GM18951 (cell line): ENCODE measurements around the gene PTX3.

Source experiments
- POLR2A ChIP-seq: IDR thresholded peaks from 4 replicates; pipeline ENCODE4 v1.6.1; 2011; ENCODE audit warnings: mild to moderate bottlenecking; ENCODE audit not compliant: insufficient read length, insufficient read depth; ENCODE audit errors: extremely low read depth
- in situ Hi-C: fragments of 300-500 bp; cut with MboI; formaldehyde crosslinking; loops from one replicate; pipeline ENCODE4 v1.12.0; 2022; ENCODE audit warnings: low sequenced_read_pairs, mixed read lengths, inconsistent platforms; ENCODE audit not compliant: unreplicated experiment

The PTX3 gene

DNA sequence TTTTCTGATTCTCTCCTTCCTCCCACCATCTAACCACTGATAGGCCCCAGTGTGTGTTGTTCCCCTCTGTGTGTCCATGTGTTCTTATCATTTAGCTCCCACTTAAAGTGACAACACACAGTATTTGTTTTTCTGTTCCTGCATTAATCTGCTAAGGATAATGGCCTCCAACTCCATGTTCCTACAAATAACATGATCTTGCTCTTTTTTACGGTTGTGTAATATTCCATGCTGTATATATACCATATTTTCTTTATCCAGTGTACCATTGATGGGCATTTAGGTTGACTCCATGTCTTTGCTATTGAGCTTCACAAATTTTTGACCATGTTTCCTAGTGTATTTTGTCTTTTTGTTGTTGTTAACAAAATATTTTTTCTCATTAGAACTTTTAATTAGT, 36.0 kb downstream of the PTX3 start:
- in situ Hi-C loops, result no loop called here
- TF ChIP-seq POLR2A, result no peak

DNA sequence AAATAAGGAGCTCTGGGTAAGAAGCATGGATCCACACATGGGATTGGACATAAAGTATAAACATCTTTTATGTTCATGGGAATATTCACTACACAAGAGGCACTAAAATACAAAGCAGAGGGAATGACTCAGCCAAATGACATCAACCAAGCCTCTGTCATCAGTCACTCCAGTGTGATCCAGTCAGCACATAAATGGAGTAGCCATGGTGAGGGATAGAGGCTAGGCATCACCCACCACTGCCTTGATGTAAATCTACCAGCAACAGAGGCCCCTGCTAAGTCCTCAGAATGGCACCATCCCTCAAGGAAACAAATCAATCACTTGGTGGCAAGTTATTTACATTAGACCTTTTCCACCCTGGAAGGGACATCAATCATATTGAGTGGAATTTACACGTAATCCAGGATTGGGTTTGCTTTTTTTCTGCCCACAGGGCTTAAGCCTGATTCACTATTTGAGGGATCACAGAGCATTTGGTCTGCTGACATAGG, 39.3 kb downstream of the PTX3 start:
- in situ Hi-C loops, result no loop called here
- TF ChIP-seq POLR2A, result no peak

GRCh38 chr3:157477441-157477840, 40.8 kb downstream of the PTX3 start:
- no peak for TF ChIP-seq POLR2A
- in situ Hi-C loops, result no loop called here

GRCh38 chr3:157479464-157480243, 43.0 kb downstream of the PTX3 start:
- no peak for TF ChIP-seq POLR2A
- in situ Hi-C loops, result no loop called here

- in situ Hi-C loops, result no loop called here
- TF ChIP-seq POLR2A, result no peak
Observed at GRCh38 chr3:157487339-157487738, 50.7 kb downstream of the PTX3 start.

GRCh38 chr3:157488144-157488543, 51.5 kb downstream of the PTX3 start:
- TF ChIP-seq POLR2A, result no peak

DNA sequence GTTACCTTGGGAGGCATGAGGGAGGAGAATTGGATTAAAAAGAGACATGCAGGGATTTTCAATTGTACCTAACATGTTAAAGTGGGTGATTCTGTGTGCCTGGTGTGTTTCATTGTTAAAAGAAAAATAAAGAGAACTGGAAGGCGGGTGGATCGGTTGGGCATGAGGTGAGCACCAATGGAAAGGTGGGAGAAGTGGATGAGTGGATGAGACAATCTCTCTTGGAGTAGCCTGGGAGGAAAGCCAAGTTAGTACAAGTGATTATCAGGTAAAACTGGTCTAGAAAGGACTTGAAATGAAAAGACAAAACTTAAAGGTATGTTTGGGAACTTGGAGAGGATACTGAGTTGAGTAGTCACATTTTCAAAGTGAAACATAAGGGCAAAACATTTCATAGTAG, 54.5 kb downstream of the PTX3 start:
- no peak for TF ChIP-seq POLR2A
- in situ Hi-C loops, result no loop called here

More at GRCh38 chr3:157488144-157488543, 51.5 kb downstream of the PTX3 start:
- in situ Hi-C loops, result no loop called here
